GM12892 (cell line): ENCODE measurements around the gene KRT2.

ENCODE experiments used
- POLR2A ChIP-seq: IDR thresholded peaks from 2 replicates; pipeline ENCODE4 v1.6.1; 2011; ENCODE audit warnings: low read depth, low read length, control low read depth
- POLR2AphosphoS5 ChIP-seq: IDR thresholded peaks from 2 replicates; pipeline ENCODE4 v1.6.1; 2011; ENCODE audit warnings: low read depth, low read length, control low read depth
- TAF1 ChIP-seq: IDR thresholded peaks from 2 replicates; pipeline ENCODE4 v1.6.1; 2011; ENCODE audit warnings: low read depth, mild to moderate bottlenecking, control low read depth, low read length, borderline replicate concordance

- TF ChIP-seq POLR2A: no peak
- TF ChIP-seq POLR2AphosphoS5: no peak
- no peak for TF ChIP-seq TAF1
These were observed 21.9 kb upstream of the KRT2 start for GRCh38 chr12:52673713-52674432.
